DND-41 (cell line): ENCODE results near the gene MAML3.

Experiments
- ATAC-seq: fragments of 200-7000 bp; cut with Tn5 transposase; 3 replicates; pipeline ENCODE4 v1.9.1; 2021; ENCODE audit warnings: low read depth; ENCODE audit not compliant: insufficient read depth
- DNase-seq: peaks from one replicate; pipeline ENCODE4 v3.0.0-alpha.2; 2020
- H2AFZ ChIP-seq: 2 replicates; pipeline ENCODE4 v1.6.0; 2012; ENCODE audit warnings: low read depth, low read length
- H3K27ac ChIP-seq: 2 replicates; pipeline ENCODE4 v1.5.1; 2012; ENCODE audit warnings: low read length, inconsistent platforms
- H3K27me3 ChIP-seq: fragments of 200-600 bp; sonication (generic); 2 replicates; pipeline ENCODE4 v1.6.0; 2012; ENCODE audit warnings: low read length, mild to moderate bottlenecking, inconsistent platforms; ENCODE audit not compliant: insufficient read depth, poor library complexity
- H3K36me3 ChIP-seq: 2 replicates; pipeline ENCODE4 v1.5.1; 2012; ENCODE audit warnings: low read length, inconsistent platforms; ENCODE audit not compliant: insufficient read depth
- H3K4me1 ChIP-seq: 2 replicates; pipeline ENCODE4 v1.5.1; 2012; ENCODE audit warnings: mild to moderate bottlenecking, low read length; ENCODE audit not compliant: insufficient read depth
- H3K4me2 ChIP-seq: 2 replicates; pipeline ENCODE4 v1.6.0; 2012; ENCODE audit warnings: mild to moderate bottlenecking, moderate library complexity, low read length, inconsistent platforms; ENCODE audit not compliant: insufficient read depth
- H3K4me3 ChIP-seq, 2 experiments: fragments of 200-600 bp in 1 of 2; shearing (Covaris generic) in 1 of 2; 2 replicates each; pipeline ENCODE4 v1.5.1; 2012 to 2016; ENCODE audit warnings: inconsistent platforms in 2 of 2, low read length in 2 of 2, mild to moderate bottlenecking in 2 of 2, low read depth in 1 of 2, moderate library complexity in 1 of 2
- H3K79me2 ChIP-seq: 2 replicates; pipeline ENCODE4 v1.6.0; 2012; ENCODE audit warnings: low read length, inconsistent platforms; ENCODE audit not compliant: insufficient read depth
- H3K9ac ChIP-seq: 2 replicates; pipeline ENCODE4 v1.6.0; 2012; ENCODE audit warnings: low read depth, mild to moderate bottlenecking, inconsistent platforms, low read length, moderate library complexity
- H3K9me3 ChIP-seq: 2 replicates; pipeline ENCODE4 v1.5.1; 2012; ENCODE audit warnings: low read length, moderate library complexity, mild to moderate bottlenecking, inconsistent platforms; ENCODE audit not compliant: insufficient read depth, severe bottlenecking
- H4K20me1 ChIP-seq: 2 replicates; pipeline ENCODE4 v1.6.0; 2012; ENCODE audit warnings: low read length; ENCODE audit not compliant: insufficient read depth
- CTCF ChIP-seq: IDR thresholded peaks from 2 replicates; pipeline ENCODE4 v1.5.1; 2012; ENCODE audit warnings: borderline replicate concordance, low read length, moderate library complexity, mild to moderate bottlenecking; ENCODE audit not compliant: poor library complexity, severe bottlenecking; ENCODE audit errors: extremely low read depth
- EZH2 ChIP-seq: IDR thresholded peaks from 3 replicates; pipeline ENCODE4 v1.6.1; 2012; ENCODE audit warnings: borderline replicate concordance, low read depth, mild to moderate bottlenecking, moderate library complexity, low read length, inconsistent platforms; ENCODE audit not compliant: severe bottlenecking

MAML3 gene

GRCh38 chr4:140162596-140162995, 8.6 kb upstream of the MAML3 start:
- Histone ChIP-seq H3K36me3 (no peaks in the 10 kb centered on the region), H4K20me1 (no peaks in the 10 kb centered on the region), H3K9me3 (peaks cover 6% of the 10 kb centered on the region), H3K27me3 (no peaks in the 10 kb centered on the region), H3K79me2 (no peaks in the 10 kb centered on the region), H3K4me1 (no peaks in the 10 kb centered on the region), H3K4me2 (no peak overlapping the region), H3K27ac (no peak overlapping the region), H3K4me3 (no peak overlapping the region), H3K9ac (no peak overlapping the region), H2AFZ (no peak overlapping the region)
- ATAC-seq = no peak
- no peak for DNase-seq
- no peak for TF ChIP-seq CTCF
- no peak for TF ChIP-seq EZH2

GRCh38 chr4:140158365-140159030, 4.5 kb upstream of the MAML3 start:
- TF ChIP-seq EZH2 (no peak), CTCF (no peak)
- DNase-seq = no peak
- H3K27ac ChIP-seq = no peak overlapping the region
- H3K9ac ChIP-seq = no peak overlapping the region
- peaks cover 24% of the 10 kb centered on the region for H3K4me1 ChIP-seq
- no peaks in the 10 kb centered on the region for H4K20me1 ChIP-seq
- H3K9me3 ChIP-seq = peaks cover 6% of the 10 kb centered on the region
- H3K27me3 ChIP-seq = no peaks in the 10 kb centered on the region
- H3K4me3 ChIP-seq = no peak overlapping the region
- no peak overlapping the region for H2AFZ ChIP-seq
- no peak overlapping the region for H3K4me2 ChIP-seq
- ATAC-seq = no peak
- H3K79me2 ChIP-seq = no peaks in the 10 kb centered on the region
- no peaks in the 10 kb centered on the region for H3K36me3 ChIP-seq

DNA sequence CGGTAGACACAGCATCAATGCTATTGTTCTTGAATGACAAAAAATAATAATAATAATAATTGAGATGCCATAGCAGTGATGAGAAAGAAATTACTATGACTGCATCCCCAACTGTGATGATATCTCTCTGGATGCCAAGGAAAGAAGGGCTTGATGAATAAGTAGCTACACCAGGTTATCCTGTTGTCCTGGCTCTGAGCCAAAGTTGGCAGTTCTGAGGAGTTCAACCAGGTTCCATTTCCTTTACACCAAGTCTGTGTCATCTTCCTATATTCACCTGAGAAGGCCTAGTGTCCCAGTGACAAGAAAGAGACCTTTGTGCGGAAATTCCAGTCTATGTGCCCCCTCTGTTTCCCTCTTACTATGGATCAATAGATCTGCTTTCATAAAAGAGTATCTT, 3.4 kb upstream of the MAML3 start:
- DNase-seq = no peak
- no peaks in the 10 kb centered on the region for H4K20me1 ChIP-seq
- peak overlapping the region; percentile 35; the same call in 1 of the 2 replicates for H3K4me2 ChIP-seq
- H3K9me3 ChIP-seq = peaks cover 5% of the 10 kb centered on the region
- no peak for TF ChIP-seq CTCF
- no peak for TF ChIP-seq EZH2
- no peak overlapping the region for H2AFZ ChIP-seq
- H3K27ac ChIP-seq = no peak overlapping the region
- no peaks in the 10 kb centered on the region for H3K36me3 ChIP-seq
- H3K4me3 ChIP-seq = no peak overlapping the region
- H3K9ac ChIP-seq = no peak overlapping the region
- peaks cover 36% of the 10 kb centered on the region for H3K4me1 ChIP-seq
- no peaks in the 10 kb centered on the region for H3K79me2 ChIP-seq
- peaks cover 7% of the 10 kb centered on the region for H3K27me3 ChIP-seq
- no peak for ATAC-seq
